SK-N-MC (cell line): Measurements from ENCODE around the gene NSD1.
"Not testable (repeated sequence)": the region's sequence is repeated elsewhere in the genome, so short reads cannot be mapped to it uniquely, and the experiment has no call there.

Experiments
- DNase-seq: peaks from one replicate; pipeline ENCODE4 v3.0.0-alpha.2; 2011; ENCODE audit warnings: low read depth, low spot score
- H3K27ac ChIP-seq: fragments of 200-600 bp; sonication (generic); 2 replicates; pipeline ENCODE4 v1.5.1; 2016; ENCODE audit warnings: mixed run types
- H3K36me3 ChIP-seq: fragments of 200-600 bp; sonication (generic); 2 replicates; pipeline ENCODE4 v1.6.1; 2017; ENCODE audit warnings: antibody characterized with exemption, low read length, mixed read lengths; ENCODE audit not compliant: insufficient read depth
- H3K4me3 ChIP-seq: fragments of 200-600 bp; sonication (generic); 2 replicates; pipeline ENCODE4 v1.5.1; 2016
- H3K9ac ChIP-seq: fragments of 200-600 bp; sonication (generic); 2 replicates; pipeline ENCODE4 v1.8.0; 2017; ENCODE audit warnings: mixed run types, mixed read lengths; ENCODE audit not compliant: insufficient read length
- H3K9me3 ChIP-seq: fragments of 200-600 bp; sonication (generic); 2 replicates; pipeline ENCODE4 v1.6.1; 2017; ENCODE audit warnings: low read depth, mild to moderate bottlenecking, antibody characterized with exemption, low read length, moderate library complexity, mixed read lengths
- EZH2 ChIP-seq: fragments of 200-600 bp; sonication (generic); IDR thresholded peaks from one replicate; pipeline ENCODE4 v1.6.1; 2017; ENCODE audit warnings: antibody characterized with exemption
- FOXP2 ChIP-seq: optimal IDR thresholded peaks from 2 replicates; pipeline ENCODE3; 2011; ENCODE audit warnings: mild to moderate bottlenecking, moderate library complexity; ENCODE audit not compliant: insufficient read depth; ENCODE audit errors: extremely low read length, control extremely low read depth
- POLR2AphosphoS5 ChIP-seq: IDR thresholded peaks from 2 replicates; pipeline ENCODE4 v1.6.1; 2012; ENCODE audit warnings: mild to moderate bottlenecking, low read depth, low read length, borderline replicate concordance

The NSD1 gene

DNA sequence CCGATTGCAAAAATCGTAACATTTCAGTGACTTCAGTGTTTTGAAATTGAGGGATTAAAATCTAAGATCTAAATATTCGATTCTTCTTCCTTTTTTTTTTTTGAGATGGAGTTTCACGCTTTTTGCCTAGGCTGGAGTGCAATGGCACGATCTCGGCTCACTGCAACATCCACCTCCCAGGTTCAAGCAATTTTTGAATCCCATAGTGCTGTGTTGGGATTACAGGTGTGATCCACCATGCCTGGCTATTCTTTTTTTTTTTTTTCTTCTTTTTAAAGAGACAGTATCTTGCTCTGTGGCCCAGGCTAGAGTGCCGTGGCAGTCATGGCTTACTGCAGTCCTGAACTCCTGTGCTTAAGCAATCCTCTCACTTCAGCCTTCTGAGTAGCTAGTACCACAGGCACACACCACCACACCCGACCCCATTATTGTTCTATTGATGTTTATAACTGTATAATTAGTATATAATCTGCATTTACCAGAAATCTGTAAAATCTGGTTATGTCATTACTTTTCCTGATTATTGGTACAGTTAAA, 42.7 kb downstream of the NSD1 start:
- DNase-seq: no peak
- Histone ChIP-seq H3K9ac (no peak overlapping the region), H3K4me3 (no peak overlapping the region), H3K27ac (no peak overlapping the region), H3K9me3 (no peaks in the 10 kb centered on the region), H3K36me3 (0 out of 2 replicates have a peak, but pooled peaks cover 6% of the 10 kb centered on the region)
- TF ChIP-seq POLR2AphosphoS5 (no peak), FOXP2 (no peak), EZH2 (no peak)

DNA sequence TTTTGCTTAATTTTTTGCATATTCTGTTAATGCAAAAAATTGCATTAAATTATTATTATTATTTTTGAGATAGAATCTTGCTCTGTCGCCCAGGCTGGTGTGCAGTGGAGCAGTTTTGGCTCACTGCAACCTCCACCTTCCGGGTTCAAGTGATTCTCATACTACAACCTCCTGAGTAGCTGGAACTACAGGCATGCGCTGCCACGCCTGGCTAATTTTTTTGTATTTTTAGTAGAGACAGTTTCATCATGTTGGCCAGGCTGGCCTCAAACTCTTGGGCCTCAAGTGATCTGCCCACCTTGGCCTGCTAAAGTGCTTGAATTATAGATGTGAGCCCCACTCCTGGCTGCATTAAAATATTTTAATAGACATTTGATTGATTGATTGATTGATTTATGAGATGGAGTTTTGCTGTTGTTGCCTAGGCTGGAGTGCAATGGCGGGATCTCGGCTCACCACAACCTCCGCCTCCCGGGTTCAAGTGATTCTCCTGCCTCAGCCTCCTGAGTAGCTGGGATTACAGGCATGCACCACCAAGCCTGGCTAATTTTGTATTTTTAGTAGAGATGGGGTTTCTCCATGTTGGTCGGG, 44.4 kb downstream of the NSD1 start:
- DNase-seq, H3K27ac ChIP-seq, H3K9ac ChIP-seq, H3K9me3 ChIP-seq, H3K4me3 ChIP-seq, H3K36me3 ChIP-seq: not testable (repeated sequence)

DNA sequence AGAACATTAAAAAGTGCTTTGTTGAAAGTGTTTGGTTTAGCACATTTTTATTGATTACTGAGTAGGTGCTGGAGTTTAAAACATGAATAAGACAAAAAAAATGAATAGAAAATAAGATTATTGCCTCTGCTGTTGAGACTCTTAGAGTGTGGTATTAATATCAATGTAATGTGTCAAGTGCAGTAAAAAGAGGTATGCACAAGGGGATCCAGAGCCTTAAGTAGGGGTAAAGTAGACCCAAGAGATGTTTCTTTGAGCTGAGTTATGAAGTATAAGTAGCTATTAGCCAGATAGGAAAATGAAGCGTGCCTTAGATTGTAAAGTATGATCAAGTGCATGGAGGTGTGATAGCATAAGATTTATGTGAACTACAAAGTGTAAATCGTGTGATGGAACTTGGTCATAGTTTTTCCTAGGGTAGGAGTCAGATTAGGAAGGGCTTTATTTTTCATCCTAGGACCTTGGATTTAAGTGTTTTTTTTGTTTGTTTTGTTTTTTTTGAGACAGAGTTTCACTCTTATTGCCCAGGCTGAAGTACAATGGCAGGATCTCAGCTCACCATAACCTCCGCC, 45.2 kb downstream of the NSD1 start:
- no peaks in the 10 kb centered on the region for H3K9me3 ChIP-seq
- TF ChIP-seq EZH2 (no peak), POLR2AphosphoS5 (no peak), FOXP2 (no peak)
- DNase-seq: no peak
- no peak overlapping the region for H3K9ac ChIP-seq
- H3K4me3 ChIP-seq: no peak overlapping the region
- no peaks in the 10 kb centered on the region for H3K36me3 ChIP-seq
- no peak overlapping the region for H3K27ac ChIP-seq

DNA sequence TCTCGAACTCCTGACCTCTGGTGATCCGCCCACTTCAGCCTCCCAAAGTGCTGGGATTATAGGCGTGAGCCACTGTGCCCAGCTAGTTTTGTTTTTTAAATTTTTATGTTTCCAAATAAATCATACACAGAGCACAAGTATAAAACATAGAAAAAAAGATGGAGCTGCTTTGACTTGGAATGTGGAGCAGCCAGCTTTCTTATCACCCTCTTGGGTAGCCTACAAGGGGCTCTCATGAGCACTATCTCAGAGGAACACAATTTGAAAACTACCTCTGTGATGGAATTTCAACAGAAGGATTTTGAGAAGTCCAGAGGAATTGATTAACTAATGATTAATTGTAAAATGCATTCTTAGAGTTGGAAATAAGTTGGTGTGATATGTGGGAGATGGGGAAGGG, 45.9 kb downstream of the NSD1 start:
- no peak overlapping the region for H3K9ac ChIP-seq
- H3K27ac ChIP-seq: no peak overlapping the region
- no peaks in the 10 kb centered on the region for H3K9me3 ChIP-seq
- H3K4me3 ChIP-seq: no peak overlapping the region
- TF ChIP-seq POLR2AphosphoS5 (no peak), FOXP2 (no peak), EZH2 (no peak)
- DNase-seq: no peak
- no peaks in the 10 kb centered on the region for H3K36me3 ChIP-seq

DNA sequence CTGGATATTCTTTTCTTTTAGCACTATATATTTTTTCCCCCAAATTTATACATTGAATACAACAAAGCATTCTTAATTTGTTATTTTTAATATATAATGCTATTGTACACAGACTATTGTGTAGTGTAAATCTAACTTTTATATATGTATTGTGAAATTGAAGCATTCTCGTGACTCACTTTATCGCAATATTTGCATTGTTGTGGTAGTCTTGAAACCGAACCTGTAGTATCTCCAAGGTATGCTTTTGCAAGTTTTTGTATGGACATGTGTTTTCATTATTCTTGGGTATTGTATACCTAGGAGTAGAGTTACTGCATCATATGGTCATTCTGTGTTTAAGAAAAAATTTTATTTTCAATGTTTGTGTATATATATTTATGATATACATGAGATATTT, 49.6 kb downstream of the NSD1 start:
- no peaks in the 10 kb centered on the region for H3K36me3 ChIP-seq
- no peaks in the 10 kb centered on the region for H3K9me3 ChIP-seq
- DNase-seq: no peak
- H3K4me3 ChIP-seq: no peak overlapping the region
- TF ChIP-seq EZH2 (no peak), POLR2AphosphoS5 (no peak), FOXP2 (no peak)
- no peak overlapping the region for H3K9ac ChIP-seq
- no peak overlapping the region for H3K27ac ChIP-seq

DNA sequence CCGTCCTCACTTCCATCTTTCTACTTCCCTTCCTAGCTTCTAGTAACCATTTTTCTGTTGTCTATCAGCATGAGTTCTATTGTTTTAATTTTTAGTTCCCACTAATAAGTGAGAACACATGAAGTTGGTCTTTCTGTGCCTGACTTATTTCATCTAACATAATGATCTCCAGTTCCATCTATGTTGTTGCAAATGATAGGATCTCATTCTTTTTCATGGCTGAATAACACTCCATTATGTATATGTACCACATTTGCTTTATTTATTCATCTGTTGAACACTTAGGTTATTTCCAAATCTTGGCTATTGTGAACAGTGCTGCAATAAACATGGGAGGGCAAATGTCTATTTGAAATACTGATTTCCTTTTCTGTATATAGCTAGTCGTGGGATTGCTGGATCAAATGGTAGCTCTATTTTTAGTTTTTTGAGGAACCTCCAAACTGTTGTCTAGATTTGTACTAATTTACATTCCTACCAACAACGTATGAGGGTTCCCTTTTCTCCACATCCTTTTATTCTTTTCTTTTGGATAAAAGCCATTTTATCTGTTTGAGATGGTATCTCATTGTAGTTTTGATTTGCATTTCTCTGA, 50.3 kb downstream of the NSD1 start:
- no peak for TF ChIP-seq FOXP2
- no peak for TF ChIP-seq POLR2AphosphoS5
- TF ChIP-seq EZH2: no peak
- H3K36me3 ChIP-seq: no peaks in the 10 kb centered on the region

DNA sequence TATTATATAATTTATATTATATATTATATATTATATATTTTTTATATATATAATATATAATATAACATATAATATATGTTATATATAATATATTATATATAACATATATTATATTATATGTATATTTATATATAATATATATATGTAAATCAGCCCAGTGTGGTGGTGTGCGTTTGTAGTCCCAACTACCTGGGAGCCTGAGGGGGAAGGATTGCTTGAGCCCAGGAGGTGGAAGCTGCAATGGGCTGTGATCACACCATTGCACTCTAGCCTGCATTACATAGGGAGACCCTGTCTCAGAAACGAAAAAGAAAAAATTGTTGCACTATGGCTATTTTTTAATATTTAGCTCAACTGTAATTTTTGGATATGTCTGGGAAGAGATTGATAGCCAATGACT, 52.4 kb downstream of the NSD1 start:
- H3K27ac ChIP-seq: no peak overlapping the region
- no peaks in the 10 kb centered on the region for H3K9me3 ChIP-seq
- H3K4me3 ChIP-seq: no peak overlapping the region
- no peaks in the 10 kb centered on the region for H3K36me3 ChIP-seq
- H3K9ac ChIP-seq: no peak overlapping the region
- no peak for DNase-seq
- no peak for TF ChIP-seq EZH2
- TF ChIP-seq POLR2AphosphoS5: no peak
- no peak for TF ChIP-seq FOXP2

More for the DNA sequence above, 50.3 kb downstream of the NSD1 start:
- Histone ChIP-seq H3K9ac (no peak overlapping the region), H3K27ac (no peak overlapping the region), H3K9me3 (no peaks in the 10 kb centered on the region), H3K4me3 (no peak overlapping the region)
- no peak for DNase-seq

DNA sequence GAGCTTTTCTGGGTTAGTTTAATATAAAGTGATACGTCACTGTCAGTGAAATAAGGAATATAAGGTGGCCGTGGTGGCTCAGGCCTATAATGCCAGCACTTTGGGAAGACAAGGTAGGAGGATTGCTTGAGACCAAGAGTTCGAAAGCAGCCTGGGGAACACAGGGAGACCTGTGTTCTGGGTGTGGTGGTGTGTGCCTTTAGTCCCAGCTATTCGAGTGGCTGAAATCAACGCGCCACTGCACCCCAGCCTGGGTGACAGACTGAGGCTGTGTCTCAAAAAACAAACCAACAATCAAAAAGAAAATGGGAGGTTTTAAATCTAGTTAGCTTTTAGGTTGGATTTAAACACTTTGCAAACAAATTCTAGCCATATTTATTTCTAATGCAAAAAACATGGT, 53.1 kb downstream of the NSD1 start:
- DNase-seq: no peak
- H3K36me3 ChIP-seq: no peaks in the 10 kb centered on the region
- H3K4me3 ChIP-seq: no peak overlapping the region
- TF ChIP-seq EZH2 (no peak), POLR2AphosphoS5 (no peak), FOXP2 (no peak)
- H3K27ac ChIP-seq: no peak overlapping the region
- H3K9ac ChIP-seq: no peak overlapping the region
- no peaks in the 10 kb centered on the region for H3K9me3 ChIP-seq
